Urinary bladder (tissue), 4 donors: ENCODE results near the gene ATP2A1. TPM values are rescaled to one million over a fixed set of nuclear protein-coding genes. Genes with fewer than 3 reads are reported as not detected.
"Not testable (repeated sequence)": the region's sequence is repeated elsewhere in the genome, so short reads cannot be mapped to it uniquely, and the experiment has no call there.

Experiments
- DNase-seq: peaks from one replicate; pipeline ENCODE4 v3.0.0-alpha.2; 2015; ENCODE audit errors: extremely low spot score
- H3K27ac ChIP-seq: one replicate; pipeline ENCODE4 v1.5.1; 2013; ENCODE audit warnings: low read depth, mild to moderate bottlenecking, moderate library complexity
- H3K36me3 ChIP-seq: one replicate; pipeline ENCODE4 v1.6.1; 2013; ENCODE audit warnings: mild to moderate bottlenecking, moderate library complexity; ENCODE audit not compliant: insufficient read depth
- H3K4me1 ChIP-seq: one replicate; pipeline ENCODE4 v1.6.1; 2013; ENCODE audit warnings: mild to moderate bottlenecking, moderate library complexity; ENCODE audit not compliant: insufficient read depth
- H3K4me3 ChIP-seq: one replicate; pipeline ENCODE4 v1.5.1; 2013; ENCODE audit warnings: low read depth, low read length
- WGBS: extraction: QIAGEN DNeasy Blood & Tissue Kit; methylation state at CpG from one replicate; pipeline ENCODE4 v1.1.7; 2013; 5-methylcytosine and 5-hydroxymethylcytosine counted together
- polyA plus RNA-seq: library from polyadenylated mRNA; stranded (reverse); fragments of 200-250 nt; gene quantifications from one replicate; pipeline ENCODE4 v1.2.3, GENCODE V29; 2013
- total RNA-seq: library from RNA; depleted of rRNA; stranded (reverse); fragments of >200 nt; gene quantifications from one replicate; pipeline ENCODE4 v1.2.3, GENCODE V29; 2014
- donor health status: healthy with polysubstance abuse.
- donor health status: healthy.

ATP2A1 gene
- total and polyA plus RNA-seq, 2 donors: 0.42 to 2.9 TPM

DNA sequence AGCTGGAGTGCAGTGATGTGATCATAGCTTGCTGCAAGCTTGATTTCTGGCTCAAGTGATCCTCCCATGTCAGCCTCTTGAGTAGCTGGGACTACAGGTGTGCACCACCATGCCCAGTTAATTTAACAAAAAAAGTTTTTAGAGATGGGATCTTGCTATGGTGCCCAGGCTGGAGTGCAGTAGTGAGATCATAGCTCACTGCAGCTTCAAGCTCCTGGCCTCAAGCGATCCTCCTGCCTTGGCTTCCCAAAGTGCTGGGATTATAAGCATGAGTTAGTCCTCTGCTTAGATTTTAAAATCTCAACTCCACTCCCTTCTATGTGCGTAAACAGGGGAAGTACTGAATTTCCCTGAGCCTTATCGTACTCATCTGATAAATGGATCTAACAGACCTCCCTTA lies 40.4 kb downstream of the ATP2A1 start:
- H3K4me3 ChIP-seq: no peak overlapping the region
- no peaks in the 10 kb centered on the region for H3K36me3 ChIP-seq
- no peak overlapping the region for H3K27ac ChIP-seq
- no peak for DNase-seq
- over 99% methylated on average over 3 of the region's 3 CpGs for WGBS
- H3K4me1 ChIP-seq: no peaks in the 10 kb centered on the region

DNA sequence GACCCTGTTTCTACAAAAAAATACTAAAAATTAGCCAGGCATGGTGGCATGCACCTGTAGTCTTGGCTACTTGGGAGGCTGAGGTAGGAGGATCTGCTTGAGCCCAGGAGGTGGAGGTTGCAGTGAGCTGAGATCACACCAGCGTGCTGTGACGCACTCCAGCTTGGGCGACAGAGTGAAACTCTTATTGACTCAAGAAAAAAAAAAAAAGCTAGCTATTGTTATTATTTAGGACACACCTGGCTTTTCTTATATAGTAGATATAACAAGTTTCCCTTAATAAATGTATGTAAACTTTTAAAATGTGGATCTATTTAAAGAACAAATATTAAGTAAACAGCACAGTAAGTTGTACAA lies 44.9 kb downstream of the ATP2A1 start:
- Histone ChIP-seq H3K36me3 (no peaks in the 10 kb centered on the region), H3K4me3 (no peak overlapping the region), H3K27ac (no peak overlapping the region), H3K4me1 (peaks cover 1% of the 10 kb centered on the region)
- no peak for DNase-seq
- WGBS: 98% methylated on average over 3 of the region's 3 CpGs

DNA sequence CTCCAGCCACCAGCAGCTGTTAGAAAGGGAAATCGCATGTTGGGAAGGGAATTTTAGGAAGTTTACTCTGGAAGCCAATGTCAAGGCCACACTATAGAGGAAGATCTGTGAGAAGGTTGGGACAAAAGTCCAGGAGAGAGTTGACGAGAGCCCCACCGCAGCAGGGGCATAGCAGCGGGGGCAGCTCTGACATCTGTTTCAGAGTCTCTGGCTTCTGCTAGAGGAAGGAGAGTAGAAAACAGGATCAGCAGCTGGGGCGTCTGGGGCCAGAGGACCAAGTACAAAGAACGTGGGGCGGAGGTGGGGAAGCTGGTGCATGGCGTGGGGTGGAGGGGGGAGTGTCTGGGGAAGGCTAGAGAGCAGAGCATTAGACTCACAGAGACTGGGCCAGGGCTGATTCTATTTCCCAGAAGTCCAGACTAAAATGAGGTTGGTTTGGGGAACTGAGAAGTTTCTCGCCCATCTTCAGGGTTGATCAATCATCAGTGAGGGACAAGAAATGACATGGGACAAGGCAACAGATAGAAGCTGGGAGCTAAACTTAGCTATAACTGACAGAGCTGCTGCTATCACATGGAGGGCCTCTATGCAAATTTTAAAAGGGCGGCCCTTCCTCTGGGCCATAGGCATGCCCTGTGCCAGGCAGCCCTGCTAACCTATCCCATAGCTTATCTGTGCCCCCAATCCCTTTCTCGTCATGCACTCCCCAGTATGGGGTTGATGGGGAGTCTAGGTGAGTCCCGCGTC lies 45.5 kb downstream of the ATP2A1 start:
- Histone ChIP-seq H3K27ac (no peak overlapping the region), H3K4me3 (peak overlapping the region; percentile 66), H3K4me1 (peaks cover 1% of the 10 kb centered on the region), H3K36me3 (no peaks in the 10 kb centered on the region)
- DNase-seq: no peak
- WGBS: 68% methylated on average over 13 of the region's 13 CpGs

DNA sequence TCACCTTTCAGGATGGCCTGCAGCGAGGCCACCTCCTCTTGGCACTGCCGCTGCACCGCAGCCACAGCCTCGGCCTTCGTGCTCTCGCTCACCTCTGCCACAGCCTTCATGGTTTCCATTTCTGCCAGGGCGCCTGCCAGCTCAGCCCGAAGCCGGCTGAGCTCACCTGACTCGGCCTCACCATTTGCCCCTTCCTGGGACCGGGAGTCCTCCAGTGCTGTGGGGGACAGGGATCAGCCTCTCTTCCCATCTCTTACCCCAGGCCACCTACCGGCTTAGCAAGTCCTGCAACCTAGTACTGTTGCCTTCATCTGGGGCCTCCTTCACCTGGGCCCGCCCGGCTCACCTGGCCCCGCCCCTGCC lies 46.1 kb downstream of the ATP2A1 start:
- H3K27ac ChIP-seq: no peak overlapping the region
- peaks cover 1% of the 10 kb centered on the region for H3K4me1 ChIP-seq
- no peaks in the 10 kb centered on the region for H3K36me3 ChIP-seq
- H3K4me3 ChIP-seq: peak overlapping the region; percentile 66
- WGBS: 28% methylated on average over 15 of the region's 15 CpGs
- DNase-seq: no peak

DNA sequence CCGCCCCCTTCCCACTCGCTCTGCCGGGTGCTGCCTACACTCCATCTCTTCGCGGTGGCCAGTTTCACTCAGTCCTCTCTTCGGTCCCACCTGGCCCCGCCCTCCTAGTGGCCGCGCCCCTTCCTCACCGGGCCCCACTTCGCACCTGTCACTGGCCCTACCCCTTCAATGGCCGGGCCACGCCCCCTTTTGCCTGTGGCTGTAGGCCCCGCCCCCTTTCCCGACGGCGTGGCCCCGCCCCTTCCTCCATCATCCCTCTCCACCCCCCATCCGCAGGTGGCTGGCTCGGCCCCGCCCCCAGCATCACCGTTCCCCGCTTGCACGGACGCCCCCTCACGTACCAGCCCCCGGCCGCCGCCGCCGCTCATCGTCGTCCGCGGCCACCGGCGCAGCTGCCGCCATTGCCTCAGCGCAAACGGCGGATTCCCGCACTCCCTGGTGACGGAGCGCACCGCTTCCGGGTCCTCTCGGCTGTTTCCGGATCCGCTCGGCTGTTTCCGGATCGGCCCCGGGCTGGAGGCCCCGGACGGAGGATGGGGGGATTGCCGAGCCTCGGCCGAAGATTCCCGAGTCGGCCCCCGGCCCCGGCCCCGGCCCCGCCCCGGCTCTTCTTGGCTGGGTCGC lies 46.6 kb downstream of the ATP2A1 start, which contains the start of gene RABEP2:
Gene RABEP2, minus strand, starts transcription at position 477 of the 624 bp plus-strand sequence. Its CDS starts 75 bp downstream, at position 402.
- Histone ChIP-seq H3K36me3 (no peaks in the 10 kb centered on the region), H3K4me3 (peak within 1 kb of the TSS; percentile 66), H3K27ac (peak within 1 kb of the TSS; percentile 95), H3K4me1 (peaks cover 1% of the 10 kb centered on the region)
- DNase-seq: peak; percentile 83
- WGBS: under 1% methylated on average over 66 of the region's 66 CpGs

DNA sequence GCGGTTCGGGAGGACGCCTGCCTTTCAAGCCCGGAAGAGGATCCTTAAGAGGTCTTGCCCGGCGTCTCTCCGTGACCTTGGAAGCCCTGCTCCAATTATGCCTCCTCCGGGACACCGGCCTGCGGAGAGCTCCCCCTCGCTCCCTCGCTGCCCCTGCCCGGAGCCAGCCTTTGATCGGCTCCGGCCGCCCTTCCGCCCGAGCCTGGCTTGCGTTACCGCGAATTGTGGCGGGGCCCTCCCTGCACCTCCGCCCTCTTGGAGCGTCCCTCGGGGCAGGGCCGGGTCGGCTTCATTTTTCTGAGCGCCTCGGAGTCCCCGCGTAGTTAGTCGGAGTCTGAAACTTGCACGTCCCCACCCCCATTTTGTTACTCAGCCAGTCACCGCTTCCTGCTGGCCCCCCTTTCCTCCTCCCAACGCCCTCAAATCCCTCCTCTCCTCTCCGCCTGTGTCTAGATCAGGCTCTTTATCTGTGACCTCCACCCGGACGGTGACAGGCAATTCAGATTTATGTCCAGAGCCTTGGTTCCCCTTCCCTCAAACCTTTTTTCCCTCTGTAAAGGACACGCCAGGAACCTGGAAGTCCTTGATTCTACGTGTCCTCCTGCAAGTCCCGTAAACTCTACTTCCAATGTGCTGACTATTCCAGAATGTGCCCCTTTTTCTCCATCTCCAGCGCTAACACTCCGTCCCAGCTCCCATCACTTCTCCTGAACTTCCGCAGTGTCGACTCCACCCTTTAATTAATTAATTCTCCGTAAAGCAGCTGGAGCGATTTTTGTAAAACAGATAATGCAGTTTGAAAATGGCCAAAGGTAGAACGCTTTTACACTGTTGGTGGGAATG lies 47.3 kb downstream of the ATP2A1 start:
- H3K4me1 ChIP-seq: peaks cover 1% of the 10 kb centered on the region
- peak; percentile 74 for DNase-seq
- H3K36me3 ChIP-seq: no peaks in the 10 kb centered on the region
- peak overlapping the region; percentile 66 for H3K4me3 ChIP-seq
- peak overlapping the region; percentile 95 for H3K27ac ChIP-seq
- under 1% methylated on average over 48 of the region's 48 CpGs for WGBS

DNA sequence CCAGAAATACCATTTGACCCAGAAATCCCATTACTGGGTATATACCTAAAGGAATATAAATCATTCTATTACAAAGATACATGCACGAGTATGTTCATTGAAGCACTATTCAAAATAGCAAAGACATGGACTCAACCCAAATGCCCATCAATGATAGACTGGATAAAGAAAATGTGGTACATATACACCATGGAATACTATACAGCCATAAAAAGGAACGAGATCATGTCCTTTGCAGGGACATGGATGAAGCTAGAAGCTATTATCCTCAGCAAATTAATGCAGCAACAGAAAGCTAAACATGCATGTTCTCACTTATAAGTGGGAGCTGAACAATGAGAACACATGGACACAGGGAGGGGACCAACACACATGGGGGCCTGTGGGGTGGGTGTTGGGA lies 48.0 kb downstream of the ATP2A1 start:
- not testable (repeated sequence) for H3K4me1 ChIP-seq, H3K4me3 ChIP-seq, DNase-seq, H3K36me3 ChIP-seq, H3K27ac ChIP-seq
- 70% methylated on average over 2 of the region's 2 CpGs for WGBS

DNA sequence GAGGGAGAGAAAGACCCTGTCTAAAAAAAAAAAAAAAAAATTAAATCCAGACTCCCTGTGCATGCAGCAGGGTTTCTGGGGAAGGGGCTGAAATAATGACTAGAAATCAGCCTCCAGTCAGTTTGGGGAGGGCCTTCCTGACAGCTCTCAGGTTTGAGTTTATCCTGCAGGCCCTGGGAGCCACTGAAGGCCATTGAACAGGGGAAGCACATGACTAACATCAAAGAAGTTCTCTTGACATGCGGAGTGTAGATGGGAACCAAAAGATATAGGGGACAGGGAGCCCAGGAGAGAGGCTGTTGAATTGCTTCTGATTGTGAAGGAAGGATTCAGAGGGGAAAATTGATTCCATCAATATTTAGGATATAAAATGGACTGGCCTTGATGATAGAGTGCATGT lies 49.5 kb downstream of the ATP2A1 start:
- Histone ChIP-seq H3K36me3 (no peaks in the 10 kb centered on the region), H3K4me1 (peaks cover 1% of the 10 kb centered on the region), H3K4me3 (no peak overlapping the region), H3K27ac (no peak overlapping the region)
- no peak for DNase-seq
- 77% methylated on average over 1 of the region's 1 CpG for WGBS

DNA sequence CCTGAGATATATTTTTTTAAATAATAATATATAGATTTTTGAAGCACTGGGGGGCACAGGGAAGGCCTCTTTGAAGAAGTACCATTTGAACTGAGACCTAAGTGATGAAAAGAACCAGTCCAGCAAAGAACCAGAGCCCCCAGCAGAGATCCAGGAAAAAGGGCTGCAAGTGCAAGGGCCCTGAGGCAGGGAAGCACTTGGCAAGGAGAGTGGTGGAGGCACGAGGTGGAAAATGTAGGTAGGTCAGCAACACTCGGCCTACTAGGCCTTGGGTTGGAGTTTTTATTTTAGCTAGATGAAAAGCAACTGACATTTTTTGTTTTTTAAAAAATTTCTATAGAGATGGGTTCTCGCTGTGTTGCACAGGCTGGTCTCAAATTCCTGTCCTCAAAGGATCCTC lies 51.9 kb downstream of the ATP2A1 start:
- 80% methylated on average over 3 of the region's 3 CpGs for WGBS
- no peaks in the 10 kb centered on the region for H3K4me1 ChIP-seq

DNA sequence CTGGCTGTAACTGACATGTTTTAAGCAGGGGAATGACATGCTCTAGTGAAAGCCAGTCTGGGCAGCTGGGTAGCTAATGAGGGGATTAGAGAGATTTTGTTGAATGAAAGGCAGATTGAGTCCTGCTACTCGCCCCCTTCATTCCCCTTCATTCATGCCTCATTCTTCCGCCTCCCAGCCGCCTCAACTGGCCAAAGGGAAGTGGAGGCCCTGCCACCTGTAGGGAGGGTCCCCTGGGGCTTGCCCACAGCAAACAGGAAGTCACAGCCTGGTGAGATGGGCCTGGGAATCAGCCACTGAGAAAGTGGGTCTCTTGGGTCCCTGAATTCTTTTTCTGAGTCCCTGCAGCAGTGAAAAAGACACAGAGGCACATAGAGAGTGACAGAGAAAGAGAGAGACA lies 52.4 kb downstream of the ATP2A1 start:
- H3K4me1 ChIP-seq: no peaks in the 10 kb centered on the region

More for the DNA sequence above, 51.9 kb downstream of the ATP2A1 start:
- H3K36me3 ChIP-seq: no peaks in the 10 kb centered on the region
- DNase-seq: no peak
- H3K27ac ChIP-seq: no peak overlapping the region
- H3K4me3 ChIP-seq: no peak overlapping the region

DNA sequence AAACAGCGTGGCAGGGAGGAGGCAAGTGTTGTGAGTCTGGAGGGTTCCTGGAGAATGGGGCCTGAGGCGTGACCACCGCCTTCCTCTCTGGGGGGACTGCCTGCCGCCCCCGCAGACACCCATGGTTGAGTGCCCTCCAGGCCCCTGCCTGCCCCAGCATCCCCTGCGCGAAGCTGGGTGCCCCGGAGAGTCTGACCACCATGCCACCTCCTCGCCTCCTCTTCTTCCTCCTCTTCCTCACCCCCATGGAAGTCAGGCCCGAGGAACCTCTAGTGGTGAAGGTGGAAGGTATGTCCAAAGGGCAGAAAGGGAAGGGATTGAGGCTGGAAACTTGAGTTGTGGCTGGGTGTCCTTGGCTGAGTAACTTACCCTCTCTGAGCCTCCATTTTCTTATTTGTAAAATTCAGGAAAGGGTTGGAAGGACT lies 53.5 kb downstream of the ATP2A1 start, which contains the start of gene CD19:
Gene CD19, plus strand, starts transcription at position 171 of the 425 bp plus-strand sequence. Its CDS starts 30 bp downstream, at position 201.
- Histone ChIP-seq H3K27ac (no peak within 1 kb of the TSS), H3K4me1 (no peaks in the 10 kb centered on the region), H3K4me3 (no peak within 1 kb of the TSS), H3K36me3 (no peaks in the 10 kb centered on the region)
- no peak for DNase-seq
- 94% methylated on average over 10 of the region's 10 CpGs for WGBS

More for the DNA sequence above, 52.4 kb downstream of the ATP2A1 start:
- H3K27ac ChIP-seq: no peak overlapping the region
- DNase-seq: no peak
- H3K36me3 ChIP-seq: no peaks in the 10 kb centered on the region
- WGBS: 53% methylated on average over 3 of the region's 3 CpGs
- no peak overlapping the region for H3K4me3 ChIP-seq

DNA sequence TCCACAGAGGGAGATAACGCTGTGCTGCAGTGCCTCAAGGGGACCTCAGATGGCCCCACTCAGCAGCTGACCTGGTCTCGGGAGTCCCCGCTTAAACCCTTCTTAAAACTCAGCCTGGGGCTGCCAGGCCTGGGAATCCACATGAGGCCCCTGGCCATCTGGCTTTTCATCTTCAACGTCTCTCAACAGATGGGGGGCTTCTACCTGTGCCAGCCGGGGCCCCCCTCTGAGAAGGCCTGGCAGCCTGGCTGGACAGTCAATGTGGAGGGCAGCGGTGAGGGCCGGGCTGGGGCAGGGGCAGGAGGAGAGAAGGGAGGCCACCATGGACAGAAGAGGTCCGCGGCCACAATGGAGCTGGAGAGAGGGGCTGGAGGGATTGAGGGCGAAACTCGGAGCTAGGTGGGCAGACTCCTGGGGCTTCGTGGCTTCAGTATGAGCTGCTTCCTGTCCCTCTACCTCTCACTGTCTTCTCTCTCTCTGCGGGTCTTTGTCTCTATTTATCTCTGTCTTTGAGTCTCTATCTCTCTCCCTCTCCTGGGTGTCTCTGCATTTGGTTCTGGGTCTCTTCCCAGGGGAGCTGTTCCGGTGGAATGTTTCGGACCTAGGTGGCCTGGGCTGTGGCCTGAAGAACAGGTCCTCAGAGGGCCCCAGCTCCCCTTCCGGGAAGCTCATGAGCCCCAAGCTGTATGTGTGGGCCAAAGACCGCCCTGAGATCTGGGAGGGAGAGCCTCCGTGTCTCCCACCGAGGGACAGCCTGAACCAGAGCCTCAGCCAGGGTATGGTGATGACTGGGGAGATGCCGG lies 54.3 kb downstream of the ATP2A1 start:
- Histone ChIP-seq H3K4me3 (no peak overlapping the region), H3K36me3 (no peaks in the 10 kb centered on the region), H3K27ac (no peak overlapping the region), H3K4me1 (no peaks in the 10 kb centered on the region)
- WGBS: 81% methylated on average over 20 of the region's 20 CpGs
- no peak for DNase-seq

DNA sequence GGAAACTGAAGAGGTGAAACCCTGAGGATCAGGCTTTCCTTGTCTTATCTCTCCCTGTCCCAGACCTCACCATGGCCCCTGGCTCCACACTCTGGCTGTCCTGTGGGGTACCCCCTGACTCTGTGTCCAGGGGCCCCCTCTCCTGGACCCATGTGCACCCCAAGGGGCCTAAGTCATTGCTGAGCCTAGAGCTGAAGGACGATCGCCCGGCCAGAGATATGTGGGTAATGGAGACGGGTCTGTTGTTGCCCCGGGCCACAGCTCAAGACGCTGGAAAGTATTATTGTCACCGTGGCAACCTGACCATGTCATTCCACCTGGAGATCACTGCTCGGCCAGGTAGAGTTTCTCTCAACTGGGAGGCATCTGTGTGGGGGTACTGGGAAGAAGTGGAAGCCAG lies 54.9 kb downstream of the ATP2A1 start:
- H3K27ac ChIP-seq: no peak overlapping the region
- H3K36me3 ChIP-seq: no peaks in the 10 kb centered on the region
- DNase-seq: no peak
- H3K4me1 ChIP-seq: no peaks in the 10 kb centered on the region
- no peak overlapping the region for H3K4me3 ChIP-seq
- WGBS: 76% methylated on average over 8 of the region's 8 CpGs
